NCI-H2196 (cell line): Measurements from ENCODE around the gene LATS2.

Experiments used
- DNase-seq: peaks from one replicate; lab custom pipeline; 2025; ENCODE audit not compliant: unreplicated experiment; lab: John Stamatoyannopoulos, UW

The LATS2 gene

GRCh38 chr13:21061029-21061763 lies at the start of gene LATS2:
LATS2 (minus strand) TSS chr13:21061586; CDS start chr13:21046026, 15,560 bp downstream.
- DNase-seq = peak; percentile 68

DNA sequence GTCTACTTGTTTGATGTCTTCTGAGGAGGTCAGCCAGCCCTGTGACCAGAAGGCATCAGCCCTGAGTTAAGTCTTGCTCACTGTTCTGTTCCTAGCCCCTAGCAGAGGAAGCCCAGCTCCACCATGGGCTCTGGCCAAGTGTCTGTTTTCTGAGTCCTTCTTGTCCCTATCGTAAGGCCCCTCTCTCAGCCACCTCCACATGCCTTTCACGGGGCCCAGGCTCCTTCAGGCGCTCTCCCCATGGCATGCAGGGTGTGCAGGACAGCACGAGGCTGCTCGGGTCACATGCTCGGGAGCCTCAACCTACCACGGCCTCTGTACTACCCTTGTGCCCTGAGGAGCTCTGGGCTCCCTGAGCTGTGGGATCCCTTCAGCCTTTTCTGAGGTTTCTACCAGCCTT lies 47.8 kb upstream of the LATS2 start:
- no peak for DNase-seq

- DNase-seq = no peak
Observed at GRCh38 chr13:21106089-21106488, 44.7 kb upstream of the LATS2 start.

DNA sequence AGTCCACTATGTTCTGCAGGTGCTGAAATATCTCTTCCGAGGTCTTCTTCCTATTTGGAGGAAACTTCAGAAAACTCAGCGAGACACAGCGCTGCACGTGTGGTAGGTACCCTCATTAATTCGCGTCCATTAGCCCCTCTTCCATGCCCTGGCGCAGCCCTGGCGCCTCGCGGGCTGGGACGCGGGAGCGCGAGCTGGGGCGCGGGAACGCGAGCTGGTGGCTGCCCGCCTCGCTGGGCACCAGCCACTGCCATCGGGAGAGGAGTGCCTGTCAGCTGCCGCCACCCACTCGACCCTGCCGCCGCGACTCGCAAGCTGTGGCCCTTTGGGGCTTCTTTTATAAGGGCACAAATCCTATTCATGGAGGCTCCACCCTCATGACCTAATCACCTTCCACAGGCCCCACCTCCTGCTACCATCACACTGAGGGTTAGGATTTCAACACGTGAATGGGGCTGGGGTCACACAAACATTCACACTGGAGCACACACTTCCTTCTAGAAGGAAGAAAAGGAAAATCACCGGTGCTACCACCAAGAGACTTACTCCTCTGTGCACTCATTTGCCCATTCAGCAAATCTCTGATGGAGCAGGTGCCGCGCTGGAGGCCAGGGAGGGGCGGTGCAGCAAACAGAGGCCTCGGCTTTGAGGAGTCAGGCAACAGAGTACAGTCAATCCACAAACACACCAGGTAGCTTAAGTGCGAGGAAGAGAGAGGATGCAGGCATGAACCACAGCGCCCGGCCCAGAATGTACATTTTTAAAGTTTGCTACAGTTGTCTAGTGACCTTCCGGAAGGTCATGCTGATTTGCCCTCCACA lies 43.0 kb upstream of the LATS2 start:
- no peak for DNase-seq

DNA sequence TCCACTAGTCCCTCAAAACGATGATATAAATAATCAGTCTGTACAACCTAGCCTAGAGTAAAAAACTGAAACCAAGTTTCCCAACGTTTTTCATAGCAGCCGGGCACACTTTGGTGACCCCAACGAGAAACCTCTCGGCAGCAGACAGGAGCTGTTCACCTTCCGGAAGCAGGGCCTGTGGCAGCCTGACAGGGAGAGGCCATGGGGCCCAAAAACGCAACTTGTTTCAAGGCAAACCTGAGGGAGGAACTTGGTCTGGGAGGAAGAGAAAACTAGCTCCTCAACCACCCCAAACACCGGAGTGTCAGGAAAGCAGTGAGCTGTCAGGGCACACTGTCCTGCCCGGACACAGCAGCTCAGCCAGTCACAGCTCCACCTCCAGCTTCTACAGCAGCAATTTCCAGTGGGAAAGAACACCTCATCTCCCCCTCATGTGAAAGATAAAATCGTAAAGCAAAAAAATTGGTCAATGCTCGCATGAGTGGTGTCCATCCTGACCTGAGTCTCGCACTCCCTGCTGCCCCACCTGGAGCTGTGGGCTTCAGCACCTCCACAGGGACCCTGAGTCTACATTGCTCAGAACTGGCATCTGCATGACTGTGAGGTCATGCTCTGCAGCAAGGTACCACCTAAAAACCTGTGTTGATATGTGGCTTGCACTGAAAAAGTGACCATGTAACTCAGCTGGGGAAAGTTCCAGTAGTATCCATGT lies 40.6 kb upstream of the LATS2 start:
- DNase-seq = no peak

DNA sequence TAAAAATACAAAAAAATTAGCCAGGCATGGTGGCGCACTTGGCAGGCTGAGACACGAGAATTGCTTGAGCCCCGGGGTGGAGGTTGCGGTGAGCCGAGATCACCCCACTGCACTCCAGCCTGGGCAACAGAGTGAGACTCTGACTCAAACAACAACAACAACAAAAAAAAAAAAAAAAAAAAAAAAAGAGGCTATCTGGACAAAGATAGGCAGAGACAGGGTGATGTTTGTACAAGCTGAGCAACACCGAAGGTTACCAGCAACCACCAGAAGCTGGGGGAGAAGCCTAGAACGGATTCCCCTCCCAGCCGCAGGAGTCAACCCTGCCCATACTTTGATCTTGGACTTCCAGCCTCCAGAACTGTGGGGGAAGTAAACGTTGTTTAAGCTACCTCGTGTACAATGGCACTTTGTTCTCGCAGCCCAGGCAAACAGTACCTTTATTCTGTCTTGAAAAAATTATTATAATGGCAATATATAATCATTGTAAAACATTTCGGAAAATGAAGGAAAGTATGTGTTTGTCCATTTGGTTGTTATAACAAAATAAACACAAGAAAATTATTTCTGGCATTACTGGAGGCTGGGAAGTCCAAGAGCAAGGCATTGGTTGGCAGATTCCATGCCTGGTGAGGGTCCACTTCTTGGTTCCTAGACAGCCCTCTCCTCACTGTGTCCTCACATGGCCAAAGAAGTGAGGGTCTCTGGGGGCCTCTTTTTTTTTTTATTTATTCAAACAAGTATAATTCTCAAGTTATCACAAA lies 39.8 kb upstream of the LATS2 start:
- DNase-seq = no peak

DNA sequence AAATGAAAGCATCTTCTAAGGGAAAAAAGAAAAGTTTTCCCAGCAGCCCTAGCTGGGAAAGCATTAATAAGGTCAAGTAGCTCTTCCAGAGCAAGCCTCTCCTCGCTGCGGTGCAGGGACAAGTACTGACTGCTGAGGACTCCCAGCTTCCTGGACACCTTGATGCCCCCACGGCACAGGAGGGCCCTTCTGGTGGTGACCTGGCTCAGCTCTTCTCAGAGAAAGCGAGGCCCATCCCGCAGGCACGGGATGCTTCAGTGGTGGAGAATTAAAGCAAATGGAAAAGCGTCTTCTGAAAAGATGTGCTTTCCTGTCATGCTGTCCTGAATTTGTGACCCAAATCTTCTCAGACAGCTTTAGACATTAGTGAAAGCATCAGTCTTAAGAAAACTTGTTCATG lies 38.8 kb upstream of the LATS2 start:
- DNase-seq = no peak

DNA sequence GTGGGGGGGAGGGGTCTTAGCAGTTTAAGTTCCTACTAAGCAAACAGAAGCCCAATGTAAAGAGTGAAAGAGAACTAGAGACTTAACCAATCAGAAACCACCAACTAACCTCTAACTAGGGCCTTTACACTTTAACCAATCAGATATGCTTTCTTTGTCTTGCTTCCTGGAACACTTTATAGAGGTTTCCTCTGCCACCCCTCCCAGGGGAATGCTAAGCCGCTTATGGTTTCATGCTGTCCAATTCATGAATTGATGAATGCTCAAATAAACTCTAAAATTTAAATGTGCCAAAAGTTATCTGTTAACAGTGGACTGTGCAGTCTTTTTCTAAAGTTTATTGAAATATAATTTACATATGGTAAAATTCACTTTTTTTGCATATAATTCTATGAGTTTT lies 33.9 kb upstream of the LATS2 start:
- no peak for DNase-seq

- no peak for DNase-seq
Observed at GRCh38 chr13:21089830-21090229, 28.4 kb upstream of the LATS2 start.

GRCh38 chr13:21088534-21088933 lies 27.1 kb upstream of the LATS2 start:
- DNase-seq = no peak

DNA sequence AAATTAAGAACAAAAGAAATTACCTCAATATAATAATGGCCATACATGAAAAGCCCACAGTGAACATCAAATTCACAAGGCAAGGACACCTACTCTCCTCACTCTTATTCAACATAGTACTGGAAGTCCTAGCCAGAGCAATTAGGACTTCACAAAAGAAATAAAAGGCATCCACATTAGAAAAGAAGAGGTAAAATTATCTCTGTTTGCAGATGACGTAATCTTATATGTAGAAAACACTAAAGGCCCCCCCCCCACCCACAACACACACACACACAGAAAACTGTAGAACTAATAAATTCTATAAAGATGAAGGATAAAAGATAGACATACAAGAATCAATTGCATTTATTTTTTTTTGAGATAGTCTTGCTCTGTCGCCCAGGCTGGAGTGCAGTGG lies 25.5 kb upstream of the LATS2 start:
- DNase-seq = no peak

- DNase-seq = no peak
Observed at GRCh38 chr13:21081926-21082325, 20.5 kb upstream of the LATS2 start.

- no peak for DNase-seq
Observed at GRCh38 chr13:21080593-21080891, 19.2 kb upstream of the LATS2 start.

- no peak for DNase-seq
Observed at GRCh38 chr13:21079761-21080592, 18.6 kb upstream of the LATS2 start.

DNA sequence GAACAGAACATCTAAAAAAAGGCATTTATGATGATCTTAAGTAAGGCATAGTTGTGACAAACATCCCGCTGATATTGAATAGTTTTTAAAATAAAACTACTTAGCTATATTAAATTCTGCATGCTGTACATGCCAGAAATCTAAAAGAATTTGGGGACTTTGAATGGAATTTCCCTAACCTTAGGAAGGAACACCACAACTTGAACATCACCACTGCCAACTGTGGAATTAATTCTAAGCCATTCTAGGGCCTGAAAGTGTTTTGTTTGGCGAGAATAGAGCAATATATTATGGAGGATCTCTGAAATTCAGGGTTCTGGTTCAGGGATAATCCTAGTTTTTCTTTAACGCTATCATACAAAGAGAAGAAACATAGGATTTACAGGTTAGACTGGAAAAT lies 17.8 kb upstream of the LATS2 start:
- no peak for DNase-seq

DNA sequence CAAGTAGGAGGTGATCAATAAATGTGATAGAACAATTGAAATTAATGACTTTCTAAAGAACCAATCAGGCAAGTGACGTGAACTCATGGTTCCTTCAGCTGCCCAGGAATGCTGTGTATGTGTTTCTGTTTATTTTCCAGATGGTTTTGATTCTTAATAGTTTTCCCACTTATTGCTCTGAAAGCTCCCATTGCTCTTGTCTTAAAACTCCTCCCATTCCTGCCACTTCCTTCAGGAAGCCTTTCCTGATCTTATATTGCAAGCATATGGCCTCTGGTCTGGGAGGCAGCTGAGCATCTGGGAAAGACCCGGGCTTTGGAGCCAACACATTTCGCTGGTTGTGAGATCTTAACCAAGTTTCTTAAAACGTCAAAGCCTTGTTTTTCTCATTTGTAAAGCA lies 17.1 kb upstream of the LATS2 start:
- no peak for DNase-seq

GRCh38 chr13:21077788-21078353 lies 16.5 kb upstream of the LATS2 start:
- no peak for DNase-seq

GRCh38 chr13:21077076-21077787 lies 15.8 kb upstream of the LATS2 start:
- no peak for DNase-seq

DNA sequence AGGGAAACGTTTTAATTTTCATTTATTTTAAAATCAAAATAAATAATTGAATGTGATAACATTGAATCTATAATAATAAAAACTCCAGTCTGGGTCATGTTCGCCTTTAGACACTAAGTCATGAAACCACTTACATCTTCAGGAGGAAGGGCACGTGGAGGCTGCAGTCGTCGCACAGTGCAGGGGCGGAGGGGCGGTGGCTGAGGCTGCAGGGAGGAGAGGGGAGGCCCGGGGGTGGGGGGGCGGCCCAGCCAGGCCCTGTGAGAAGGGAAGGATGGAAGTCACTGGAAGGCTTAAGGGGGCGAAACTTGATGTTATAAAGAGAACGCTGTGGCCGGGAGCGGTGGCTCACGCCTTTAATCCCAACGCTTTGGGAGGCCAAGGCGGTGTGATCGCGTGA lies 14.9 kb upstream of the LATS2 start:
- DNase-seq = no peak
